Activated naive CD8-positive, alpha-beta T cell treated with anti-CD3 and anti-CD28 coated beads for 36 hours (primary cell): ENCODE results near the gene KCP. TPM values are rescaled to one million over a fixed set of nuclear protein-coding genes. Genes with fewer than 3 reads are reported as not detected.

ENCODE experiments used
- DNase-seq: peaks from one replicate; pipeline ENCODE4 v3.0.0; 2021
- H3K27ac Mint-ChIP-seq: one replicate; pipeline ENCODE4 v1.8.0; 2022; ENCODE audit warnings: mild to moderate bottlenecking, moderate library complexity, mixed read lengths
- H3K27me3 Mint-ChIP-seq: one replicate; pipeline ENCODE4 v1.8.0; 2022; ENCODE audit warnings: mild to moderate bottlenecking, mixed read lengths
- H3K36me3 Mint-ChIP-seq: one replicate; pipeline ENCODE4 v1.8.0; 2021; ENCODE audit warnings: mild to moderate bottlenecking, mixed read lengths
- H3K4me1 Mint-ChIP-seq: one replicate; pipeline ENCODE4 v1.8.0; 2021; ENCODE audit warnings: mixed read lengths
- H3K4me3 Mint-ChIP-seq: one replicate; pipeline ENCODE4 v1.8.0; 2022; ENCODE audit warnings: mild to moderate bottlenecking, moderate library complexity, mixed read lengths
- H3K9me3 Mint-ChIP-seq: one replicate; pipeline ENCODE4 v1.8.0; 2022; ENCODE audit warnings: mixed read lengths
- total RNA-seq, 2 experiments: library from RNA; stranded (reverse); gene quantifications; one replicate each; pipeline ENCODE4 v1.2.3, GENCODE V29; 2021

The KCP gene
- total RNA-seq, 2 experiments from 2014 or later: 0.10 to 0.14 TPM

- no peak for DNase-seq
- Mint-ChIP-seq H3K36me3 (peaks cover 2% of the 10 kb centered on the region), H3K9me3 (no peaks in the 10 kb centered on the region), H3K27ac (no peak overlapping the region), H3K4me3 (no peak overlapping the region), H3K4me1 (peaks cover 19% of the 10 kb centered on the region), H3K27me3 (peaks cover 23% of the 10 kb centered on the region)
Observed at GRCh38 chr7:128932862-128933179, 22.3 kb upstream of the KCP start.

DNA sequence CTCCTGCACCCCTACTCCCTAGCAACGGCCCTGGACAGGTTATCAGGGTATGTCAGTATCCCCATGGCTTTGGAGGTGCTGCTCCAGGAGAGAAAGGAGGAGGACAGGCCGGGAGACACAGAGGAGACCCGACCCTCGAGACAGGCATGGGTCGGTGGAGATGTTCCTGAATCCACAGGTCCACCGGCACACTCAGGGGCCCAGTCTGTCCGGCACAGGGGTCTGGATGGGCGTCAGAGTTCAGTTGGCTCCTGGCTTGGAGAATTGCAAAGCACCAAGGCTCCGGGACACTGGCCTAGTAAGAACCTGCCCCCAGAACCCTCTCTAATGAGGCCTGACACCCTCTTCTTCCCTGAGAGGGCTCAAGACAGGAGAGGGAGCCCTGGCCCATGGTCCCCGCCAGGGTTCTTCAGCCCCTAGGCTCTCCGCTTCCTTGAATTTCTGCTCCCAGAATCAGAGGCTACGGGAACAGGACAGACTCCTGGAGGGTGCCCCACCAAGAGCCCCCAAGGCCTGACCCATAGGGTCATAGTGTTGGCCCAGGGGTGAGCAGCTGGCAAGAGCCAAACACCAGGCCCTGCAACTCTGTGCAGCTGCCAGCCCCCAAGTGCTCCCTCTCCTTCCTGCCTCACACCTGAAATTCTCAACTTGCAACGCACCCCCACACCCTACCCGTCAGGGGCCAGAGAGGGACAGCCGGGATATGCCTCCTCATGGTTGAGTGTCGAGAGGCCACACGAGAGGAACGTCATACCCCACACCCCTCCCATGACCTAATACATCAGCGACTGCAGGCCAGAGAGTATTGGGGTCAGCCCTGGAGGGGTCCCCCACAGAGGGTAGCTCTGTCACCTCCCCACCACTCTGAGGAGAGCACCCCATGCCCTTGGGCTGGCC, 21.7 kb upstream of the KCP start:
- Mint-ChIP-seq H3K27ac (no peak overlapping the region), H3K9me3 (no peaks in the 10 kb centered on the region), H3K36me3 (peaks cover 2% of the 10 kb centered on the region), H3K4me3 (peak overlapping the region; percentile 11), H3K27me3 (peaks cover 19% of the 10 kb centered on the region), H3K4me1 (peaks cover 18% of the 10 kb centered on the region)
- DNase-seq: no peak

GRCh38 chr7:128931190-128931798, 20.8 kb upstream of the KCP start:
- Mint-ChIP-seq H3K27me3 (peaks cover 10% of the 10 kb centered on the region), H3K9me3 (no peaks in the 10 kb centered on the region), H3K4me3 (no peak overlapping the region), H3K4me1 (peaks cover 15% of the 10 kb centered on the region), H3K27ac (no peak overlapping the region), H3K36me3 (peaks cover 2% of the 10 kb centered on the region)
- DNase-seq: no peak

DNA sequence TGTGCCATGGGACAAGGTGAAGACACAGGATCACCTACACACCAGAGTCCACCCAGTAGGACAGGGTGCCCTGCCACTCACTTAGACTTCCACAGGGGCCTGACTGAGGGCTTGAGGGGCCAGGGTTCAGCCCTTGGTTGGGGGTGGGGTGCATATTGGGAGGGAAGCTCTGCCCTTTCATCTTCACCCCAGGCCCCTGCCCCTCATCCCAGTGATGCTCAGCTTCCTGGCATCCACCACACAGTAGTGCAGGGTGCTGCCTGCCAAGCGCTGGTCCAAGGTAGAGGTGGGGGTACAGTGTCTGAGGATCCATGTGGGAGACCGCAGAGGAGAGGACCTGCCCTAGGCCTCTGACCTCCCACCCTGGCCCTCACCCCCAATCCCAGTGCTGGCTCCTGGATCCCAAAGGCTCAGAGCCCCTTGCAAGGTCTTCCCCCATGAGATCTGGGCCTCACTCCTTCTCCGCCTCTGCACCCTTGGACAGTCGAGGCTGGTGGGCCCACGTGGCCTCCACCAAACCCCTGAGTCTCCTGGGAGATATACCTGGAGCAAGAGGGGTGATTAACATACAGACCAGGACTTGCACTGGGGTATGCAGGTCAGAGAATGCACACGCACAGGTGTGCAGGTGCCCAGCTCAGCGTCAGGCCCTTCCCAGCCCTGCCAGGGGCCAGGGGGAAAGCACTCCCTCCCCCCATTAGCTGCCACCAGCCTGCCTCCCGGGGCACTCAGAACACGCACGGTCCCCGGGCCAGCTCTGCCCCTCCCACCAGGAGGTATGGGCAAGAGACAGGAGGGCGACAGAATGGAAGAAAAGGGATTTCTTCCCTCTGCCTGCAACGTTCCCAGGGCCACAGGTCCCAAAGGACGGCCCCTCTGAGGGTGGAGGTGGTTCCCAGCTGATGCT, 18.6 kb upstream of the KCP start:
- Mint-ChIP-seq H3K4me3 (no peak overlapping the region), H3K9me3 (no peaks in the 10 kb centered on the region), H3K36me3 (peaks cover 2% of the 10 kb centered on the region), H3K27ac (no peak overlapping the region), H3K27me3 (no peaks in the 10 kb centered on the region), H3K4me1 (peaks cover 14% of the 10 kb centered on the region)
- DNase-seq: no peak

DNA sequence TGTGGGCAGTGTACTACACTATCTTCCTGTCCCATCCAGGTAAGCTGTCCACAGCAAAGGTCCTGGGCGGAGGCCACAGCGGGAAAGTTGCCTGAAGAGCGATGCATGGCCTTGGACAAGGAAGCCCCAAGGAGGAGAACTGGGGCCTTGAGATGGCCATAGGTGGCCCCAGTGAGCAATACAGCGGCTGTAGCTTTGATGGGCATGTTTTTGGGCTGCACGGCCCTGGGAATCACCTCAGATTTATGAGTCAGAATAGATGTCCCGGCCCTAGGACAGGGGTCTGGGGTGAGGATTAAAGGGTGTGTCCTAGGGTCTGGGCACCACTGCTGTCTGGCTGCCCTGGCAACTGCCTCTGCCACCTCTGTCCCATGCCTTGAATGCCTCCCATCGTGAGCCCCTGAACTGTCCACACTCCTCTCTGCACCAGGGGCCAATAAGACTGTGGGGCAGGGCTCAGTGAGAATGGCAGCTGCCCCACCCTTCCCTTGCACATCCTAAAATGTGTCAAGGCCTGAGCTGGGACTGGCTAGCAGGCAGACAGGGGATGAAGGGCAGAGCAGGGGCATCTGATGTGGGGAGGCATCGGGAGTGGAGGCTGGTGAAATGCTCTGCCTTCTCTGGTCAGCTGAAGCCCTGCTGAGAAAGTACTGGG, 17.8 kb upstream of the KCP start:
- Mint-ChIP-seq H3K4me1 (peaks cover 9% of the 10 kb centered on the region), H3K27me3 (no peaks in the 10 kb centered on the region), H3K9me3 (no peaks in the 10 kb centered on the region), H3K27ac (no peak overlapping the region), H3K4me3 (no peak overlapping the region), H3K36me3 (peaks cover 2% of the 10 kb centered on the region)
- DNase-seq: no peak

DNA sequence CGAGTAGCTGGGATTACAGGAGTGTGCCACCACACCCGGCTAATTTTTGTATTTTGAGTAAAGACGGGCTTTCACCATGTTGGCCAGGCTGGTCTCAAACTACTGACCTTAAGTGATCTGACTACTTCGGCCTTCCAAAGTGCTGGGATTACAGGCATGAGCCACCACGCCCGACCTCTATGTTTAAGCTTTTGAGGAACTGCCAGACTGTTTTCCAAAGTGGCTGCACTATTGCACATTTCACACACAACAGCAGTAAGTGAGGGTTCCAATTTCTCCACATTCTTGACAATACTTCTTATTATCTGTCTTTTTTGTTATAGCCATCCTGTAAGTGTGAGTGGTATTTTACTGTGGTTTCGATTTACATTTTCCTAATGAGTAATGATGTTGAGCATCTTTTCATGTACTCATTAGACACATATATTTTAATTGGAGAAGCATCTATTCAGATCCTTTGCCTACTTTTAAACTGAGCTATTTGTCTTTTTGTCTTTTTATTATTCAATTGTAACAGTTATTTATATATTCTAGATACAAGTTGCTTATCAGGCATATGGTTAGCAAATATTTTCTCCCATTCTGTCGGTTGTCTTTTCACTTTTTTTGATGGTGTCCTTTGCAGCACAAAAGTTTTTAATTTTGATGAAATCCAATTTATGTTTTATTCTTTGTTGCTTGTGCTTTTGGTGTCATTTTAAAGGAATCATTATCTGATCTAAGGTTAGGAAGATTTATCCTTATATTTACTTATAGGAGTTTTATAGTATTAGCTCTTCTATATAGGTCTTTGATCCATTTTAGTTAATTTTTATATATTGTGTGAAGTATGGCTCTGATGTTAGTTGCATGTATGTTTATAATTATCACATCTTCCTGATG, 14.4 kb upstream of the KCP start:
- no peaks in the 10 kb centered on the region for H3K36me3 Mint-ChIP-seq
- H3K4me1 Mint-ChIP-seq: no peaks in the 10 kb centered on the region
- no peak for DNase-seq
- H3K4me3 Mint-ChIP-seq: no peak overlapping the region
- no peak overlapping the region for H3K27ac Mint-ChIP-seq
- peaks cover 12% of the 10 kb centered on the region for H3K27me3 Mint-ChIP-seq
- H3K9me3 Mint-ChIP-seq: no peaks in the 10 kb centered on the region

DNA sequence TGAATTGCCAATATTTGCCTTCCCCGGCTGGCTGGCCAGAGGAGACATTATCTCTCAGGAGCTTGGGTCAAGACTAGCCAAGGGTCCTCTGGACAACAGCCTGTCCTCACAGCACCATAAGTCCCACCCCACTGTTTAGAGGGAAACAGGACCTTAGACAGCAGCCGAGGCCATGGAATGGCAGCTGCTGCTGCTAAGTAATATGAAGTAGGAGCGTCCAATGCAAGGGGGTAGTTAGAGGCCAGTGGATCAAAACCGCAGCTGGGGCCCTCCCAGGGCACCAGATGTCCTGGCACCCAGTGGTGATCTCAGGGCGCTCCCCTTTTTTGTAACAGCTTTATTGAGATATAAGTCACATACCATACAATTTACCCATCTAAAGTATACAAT, 12.9 kb upstream of the KCP start:
- Mint-ChIP-seq H3K36me3 (no peaks in the 10 kb centered on the region), H3K9me3 (no peaks in the 10 kb centered on the region), H3K4me1 (no peaks in the 10 kb centered on the region), H3K4me3 (no peak overlapping the region), H3K27me3 (peaks cover 20% of the 10 kb centered on the region), H3K27ac (no peak overlapping the region)
- DNase-seq: no peak

DNA sequence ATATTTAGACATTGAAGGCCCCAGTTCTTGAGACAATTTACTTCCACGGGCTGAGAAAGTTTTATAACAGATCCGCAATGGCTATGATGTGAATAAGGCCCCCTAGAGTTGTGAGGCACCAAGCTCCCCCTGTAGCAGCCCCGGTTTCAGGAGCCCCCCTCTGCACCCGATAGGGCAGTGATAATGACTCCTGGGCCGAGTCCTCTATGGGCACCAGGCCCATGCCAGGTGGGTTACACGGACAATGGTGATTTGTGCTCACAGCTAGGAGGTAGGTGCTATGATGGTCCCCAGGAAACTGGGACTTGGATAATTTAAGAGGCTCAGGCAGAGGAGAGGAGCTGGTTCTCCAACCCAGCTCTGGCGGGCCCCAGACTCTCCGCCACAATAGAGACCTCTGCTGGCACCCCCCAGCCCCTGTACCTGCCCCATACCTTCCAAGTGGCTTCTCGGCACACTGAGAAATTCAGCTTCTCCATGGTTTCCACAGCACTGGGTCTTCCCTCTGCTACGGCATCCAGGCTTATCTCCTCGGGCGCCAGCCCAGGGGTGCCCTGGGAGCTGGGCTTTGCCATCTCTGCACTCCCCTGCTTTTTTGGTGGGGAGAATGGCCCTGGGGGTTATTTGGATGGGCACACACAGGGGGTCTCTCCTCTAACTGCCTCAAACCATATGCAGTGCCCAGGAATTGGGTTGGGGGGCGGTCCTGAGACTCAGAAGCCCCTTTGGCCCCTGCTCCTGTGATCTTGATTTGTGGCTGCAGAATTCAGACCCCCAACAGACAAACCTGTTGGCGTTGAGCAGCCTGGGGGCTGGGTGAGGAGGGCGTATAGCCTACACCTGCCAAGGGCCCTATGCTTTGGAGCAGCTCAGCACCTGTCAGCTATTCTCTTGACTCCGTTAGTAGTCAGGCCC, 12.2 kb upstream of the KCP start:
- H3K27ac Mint-ChIP-seq: no peak overlapping the region

GRCh38 chr7:128921866-128922440, 11.4 kb upstream of the KCP start:
- H3K27me3 Mint-ChIP-seq: peaks cover 35% of the 10 kb centered on the region
- H3K4me3 Mint-ChIP-seq: no peak overlapping the region
- no peaks in the 10 kb centered on the region for H3K9me3 Mint-ChIP-seq
- H3K27ac Mint-ChIP-seq: no peak overlapping the region
- H3K4me1 Mint-ChIP-seq: no peaks in the 10 kb centered on the region
- H3K36me3 Mint-ChIP-seq: no peaks in the 10 kb centered on the region
- no peak for DNase-seq

More for the DNA sequence above, 12.2 kb upstream of the KCP start:
- no peaks in the 10 kb centered on the region for H3K4me1 Mint-ChIP-seq
- H3K4me3 Mint-ChIP-seq: no peak overlapping the region
- DNase-seq: no peak
- H3K27me3 Mint-ChIP-seq: peaks cover 27% of the 10 kb centered on the region
- H3K36me3 Mint-ChIP-seq: no peaks in the 10 kb centered on the region
- H3K9me3 Mint-ChIP-seq: no peaks in the 10 kb centered on the region

DNA sequence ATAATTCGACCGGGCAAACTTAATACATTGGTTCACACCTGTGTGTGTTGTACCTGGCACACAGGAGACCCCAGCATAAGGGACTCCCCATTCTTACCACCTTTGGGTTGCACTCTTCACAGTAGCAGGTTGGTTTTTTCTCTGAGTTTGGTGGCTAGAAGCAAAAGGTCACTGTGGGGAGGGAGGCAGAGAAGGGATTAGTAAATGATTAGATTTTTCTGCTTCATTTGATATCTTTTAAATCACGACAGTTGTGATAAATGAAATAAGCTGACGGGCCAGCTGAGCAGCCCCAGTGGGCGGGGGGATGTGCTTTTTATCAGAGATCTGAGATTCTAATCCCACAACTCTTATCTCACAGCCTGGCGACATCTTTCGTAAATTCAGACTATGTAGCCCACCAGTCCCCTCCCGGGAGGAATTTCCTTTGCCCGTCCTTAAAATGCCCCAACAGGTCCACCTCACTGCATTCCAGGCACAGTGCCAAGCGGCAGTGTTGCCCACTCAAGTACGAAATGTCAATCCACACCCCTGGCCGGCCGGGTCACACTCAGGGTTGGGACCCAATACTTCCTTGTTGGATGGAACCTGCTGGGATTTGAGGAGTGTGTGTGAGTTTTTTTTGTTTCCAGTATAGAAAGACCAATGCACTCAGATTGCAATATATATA, 10.5 kb upstream of the KCP start:
- H3K4me3 Mint-ChIP-seq: no peak overlapping the region
- H3K4me1 Mint-ChIP-seq: no peaks in the 10 kb centered on the region
- H3K9me3 Mint-ChIP-seq: no peaks in the 10 kb centered on the region
- no peaks in the 10 kb centered on the region for H3K36me3 Mint-ChIP-seq
- no peak overlapping the region for H3K27ac Mint-ChIP-seq
- DNase-seq: no peak
- peaks cover 44% of the 10 kb centered on the region for H3K27me3 Mint-ChIP-seq

DNA sequence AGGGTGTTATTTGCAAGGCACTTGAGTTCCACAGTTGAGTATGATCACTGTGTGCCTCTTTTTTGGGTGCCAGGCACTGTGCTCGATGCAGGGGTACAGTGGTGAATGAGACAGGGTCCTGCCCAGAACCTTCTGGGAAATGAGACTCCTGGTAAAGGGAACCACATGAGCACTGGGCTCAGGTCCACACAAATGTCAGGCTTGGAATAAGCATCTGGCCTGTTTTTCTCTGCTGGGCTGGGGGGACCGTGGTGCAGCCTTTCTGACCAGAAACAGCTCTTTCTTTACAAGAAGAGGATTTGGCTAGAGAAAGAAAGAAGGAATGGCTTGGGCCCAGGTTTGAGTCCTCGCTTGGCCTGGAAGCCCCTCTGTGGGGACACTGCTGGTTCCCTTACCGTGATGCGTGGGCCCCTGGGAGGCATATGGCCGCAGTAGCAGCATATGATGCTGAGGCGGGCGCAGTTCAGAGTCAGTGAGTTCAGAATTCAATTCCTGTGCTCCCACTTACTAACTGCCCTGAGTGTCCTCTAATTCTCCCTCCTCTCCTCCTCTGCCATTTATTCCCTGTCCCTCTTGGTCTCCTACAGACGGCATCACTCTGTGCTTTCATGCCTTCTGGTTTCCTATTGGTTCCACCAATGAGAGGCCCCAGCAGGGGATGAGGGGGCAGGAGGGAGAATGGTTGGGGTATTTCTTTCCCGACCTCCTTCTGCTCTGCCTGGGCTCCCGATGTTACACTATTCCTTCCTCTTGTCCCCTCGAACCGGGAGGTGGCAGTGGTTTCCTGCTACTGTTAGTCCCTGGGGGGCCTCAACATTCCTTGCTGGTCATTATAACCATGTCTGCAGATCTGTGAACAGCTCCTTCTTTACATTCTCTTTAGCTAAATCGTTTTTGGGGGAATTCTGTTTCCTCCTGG, 9.6 kb upstream of the KCP start:
- no peak overlapping the region for H3K27ac Mint-ChIP-seq
- DNase-seq: no peak
- H3K4me1 Mint-ChIP-seq: peaks cover 4% of the 10 kb centered on the region
- no peak overlapping the region for H3K4me3 Mint-ChIP-seq
- no peaks in the 10 kb centered on the region for H3K36me3 Mint-ChIP-seq
- peaks cover 50% of the 10 kb centered on the region for H3K27me3 Mint-ChIP-seq
- H3K9me3 Mint-ChIP-seq: no peaks in the 10 kb centered on the region

DNA sequence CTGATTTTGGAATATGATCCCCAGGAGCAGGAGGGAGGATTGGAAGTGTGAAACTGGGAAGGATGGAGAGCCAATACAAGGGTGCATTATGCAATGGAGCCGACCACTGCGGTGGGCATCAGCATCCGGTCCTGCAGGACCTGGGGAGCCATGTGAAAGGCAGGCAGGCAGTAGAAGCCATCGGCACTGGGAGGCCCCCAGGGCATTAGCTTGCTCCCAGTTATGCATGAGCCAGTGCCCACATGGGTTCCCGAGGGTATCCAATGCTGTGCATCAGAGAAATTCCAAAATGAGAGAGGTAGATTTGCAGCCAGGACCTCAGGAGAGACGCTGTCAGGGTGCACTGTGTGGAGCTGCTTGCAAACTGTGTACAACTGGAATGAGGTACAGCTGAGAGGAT, 8.7 kb upstream of the KCP start:
- H3K27me3 Mint-ChIP-seq: peaks cover 57% of the 10 kb centered on the region
- H3K36me3 Mint-ChIP-seq: no peaks in the 10 kb centered on the region
- no peaks in the 10 kb centered on the region for H3K9me3 Mint-ChIP-seq
- DNase-seq: no peak
- H3K4me1 Mint-ChIP-seq: peaks cover 4% of the 10 kb centered on the region
- no peak overlapping the region for H3K4me3 Mint-ChIP-seq
- no peak overlapping the region for H3K27ac Mint-ChIP-seq
